ENCODE measurements around the gene MYMX. TPM values are rescaled to one million over a fixed set of nuclear protein-coding genes. Genes with fewer than 3 reads are reported as not detected.

The MYMX gene
- total RNA-seq, 1 donor from 2014 or later = 11.2 TPM

DNA sequence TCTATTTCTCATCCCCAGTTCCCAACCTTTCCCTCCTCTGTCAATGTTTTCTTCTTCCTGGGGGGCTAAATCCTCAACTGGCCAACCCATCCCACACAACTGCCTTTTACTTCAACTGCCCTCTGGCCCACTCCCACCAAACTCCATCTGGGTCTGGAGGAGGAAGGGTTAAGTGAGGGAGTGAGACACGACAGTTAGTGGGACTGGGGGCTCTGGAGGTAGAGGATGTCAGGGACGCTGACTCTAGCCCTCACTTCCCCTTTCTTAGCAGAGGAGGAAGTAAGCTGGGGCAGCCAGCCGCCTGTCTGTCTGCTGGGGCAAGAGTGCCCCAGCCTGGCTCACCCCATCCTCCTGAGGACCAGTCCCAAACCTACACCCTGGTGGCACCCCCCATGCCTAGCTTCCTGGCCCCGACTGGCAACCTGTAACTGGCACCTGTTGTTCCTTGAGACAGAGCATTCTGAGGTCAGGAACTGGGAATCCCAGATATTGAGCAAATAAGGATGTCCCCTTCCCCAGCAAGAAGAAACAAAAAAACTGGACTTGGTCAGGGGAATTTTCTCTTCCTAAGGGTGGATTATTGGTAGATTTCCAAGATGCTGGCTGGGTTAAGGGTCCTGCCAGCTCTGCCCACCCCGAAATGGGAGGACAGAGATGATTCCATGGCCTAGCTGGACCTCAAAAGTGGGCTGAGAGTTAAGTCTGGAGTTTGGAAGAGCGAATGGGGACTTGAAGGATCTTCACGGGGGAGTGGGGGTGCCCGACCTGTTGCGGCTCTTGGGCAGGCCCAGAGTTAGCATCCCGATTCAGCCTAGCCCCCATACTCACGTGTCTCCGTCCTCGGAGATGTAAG lies 47.7 kb downstream of the MYMX start:
- Mint-ChIP-seq H3K36me3 (ENCODE audit: low read depth, unreplicated experiment) (peaks cover 10% of the 10 kb centered on the region), H3K9me3 (ENCODE audit: unreplicated experiment) (no peaks in the 10 kb centered on the region), H3K27me3 (ENCODE audit: unreplicated experiment) (peaks cover 7% of the 10 kb centered on the region), H3K27ac (ENCODE audit: unreplicated experiment) (peak overlapping the region; percentile 50), H3K4me3 (ENCODE audit: unreplicated experiment) (peak overlapping the region; percentile 96), H3K4me1 (ENCODE audit: unreplicated experiment) (peaks cover 34% of the 10 kb centered on the region)
- TF ChIP-seq, protein P1, sequence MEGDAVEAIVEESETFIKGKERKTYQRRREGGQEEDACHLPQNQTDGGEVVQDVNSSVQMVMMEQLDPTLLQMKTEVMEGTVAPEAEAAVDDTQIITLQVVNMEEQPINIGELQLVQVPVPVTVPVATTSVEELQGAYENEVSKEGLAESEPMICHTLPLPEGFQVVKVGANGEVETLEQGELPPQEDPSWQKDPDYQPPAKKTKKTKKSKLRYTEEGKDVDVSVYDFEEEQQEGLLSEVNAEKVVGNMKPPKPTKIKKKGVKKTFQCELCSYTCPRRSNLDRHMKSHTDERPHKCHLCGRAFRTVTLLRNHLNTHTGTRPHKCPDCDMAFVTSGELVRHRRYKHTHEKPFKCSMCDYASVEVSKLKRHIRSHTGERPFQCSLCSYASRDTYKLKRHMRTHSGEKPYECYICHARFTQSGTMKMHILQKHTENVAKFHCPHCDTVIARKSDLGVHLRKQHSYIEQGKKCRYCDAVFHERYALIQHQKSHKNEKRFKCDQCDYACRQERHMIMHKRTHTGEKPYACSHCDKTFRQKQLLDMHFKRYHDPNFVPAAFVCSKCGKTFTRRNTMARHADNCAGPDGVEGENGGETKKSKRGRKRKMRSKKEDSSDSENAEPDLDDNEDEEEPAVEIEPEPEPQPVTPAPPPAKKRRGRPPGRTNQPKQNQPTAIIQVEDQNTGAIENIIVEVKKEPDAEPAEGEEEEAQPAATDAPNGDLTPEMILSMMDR (IDR thresholded peaks at IDR 0.05; ENCODE audit: unreplicated experiment) = no peak
- DNase-seq (ENCODE audit: low spot score) = peak; percentile 19

DNA sequence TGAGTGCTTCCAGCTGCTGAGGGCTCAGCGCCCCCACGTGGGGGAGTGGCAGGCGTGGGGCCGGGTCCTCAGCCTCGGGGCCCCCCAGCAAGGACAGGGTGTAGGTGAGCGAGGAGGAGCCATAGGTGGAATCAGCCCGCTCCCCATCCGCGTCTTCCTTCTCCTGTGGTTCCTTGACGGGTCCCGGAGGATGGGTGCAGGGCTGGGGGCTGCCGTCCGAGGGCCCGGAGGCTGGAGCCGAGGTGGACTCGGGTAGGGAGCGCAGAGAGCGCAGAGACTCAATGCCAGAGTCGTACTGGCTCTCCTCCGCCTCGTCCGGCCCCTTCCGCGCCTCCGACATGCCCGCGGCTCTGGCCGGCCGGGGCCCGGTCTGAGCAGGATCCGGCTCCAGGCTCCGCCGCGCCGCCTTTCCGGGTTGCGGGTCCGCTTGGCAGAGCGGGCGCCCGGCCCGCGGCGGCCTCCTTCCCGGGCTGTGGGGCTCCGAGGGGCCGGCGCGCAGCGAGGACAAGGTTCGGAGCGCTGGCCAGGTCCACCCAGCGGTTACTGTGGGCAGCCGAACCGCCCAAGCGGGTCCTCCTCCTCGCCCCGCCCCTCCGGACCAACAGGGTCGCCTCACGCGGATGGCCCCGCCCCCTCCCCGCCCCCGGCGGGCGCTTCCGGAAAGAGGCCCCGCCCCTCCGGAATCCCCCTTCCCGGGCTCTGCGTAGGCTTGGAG lies 48.4 kb downstream of the MYMX start, which contains the start of gene NFKBIE:
TSS of gene NFKBIE (minus strand) at position 545 of the 715 bp plus-strand sequence. CDS start at position 340, 205 bp downstream.
- Mint-ChIP-seq H3K4me3 (ENCODE audit: unreplicated experiment) (peak within 1 kb of the TSS; percentile 96), H3K27me3 (ENCODE audit: unreplicated experiment) (peaks cover 12% of the 10 kb centered on the region), H3K4me1 (ENCODE audit: unreplicated experiment) (peaks cover 37% of the 10 kb centered on the region), H3K36me3 (ENCODE audit: low read depth, unreplicated experiment) (peaks cover 10% of the 10 kb centered on the region), H3K27ac (ENCODE audit: unreplicated experiment) (peak within 1 kb of the TSS; percentile 86), H3K9me3 (ENCODE audit: unreplicated experiment) (no peaks in the 10 kb centered on the region)
- TF ChIP-seq, protein P1 (IDR thresholded peaks at IDR 0.05; ENCODE audit: unreplicated experiment) = no peak
- peak; percentile 96 for DNase-seq (ENCODE audit: low spot score)

DNA sequence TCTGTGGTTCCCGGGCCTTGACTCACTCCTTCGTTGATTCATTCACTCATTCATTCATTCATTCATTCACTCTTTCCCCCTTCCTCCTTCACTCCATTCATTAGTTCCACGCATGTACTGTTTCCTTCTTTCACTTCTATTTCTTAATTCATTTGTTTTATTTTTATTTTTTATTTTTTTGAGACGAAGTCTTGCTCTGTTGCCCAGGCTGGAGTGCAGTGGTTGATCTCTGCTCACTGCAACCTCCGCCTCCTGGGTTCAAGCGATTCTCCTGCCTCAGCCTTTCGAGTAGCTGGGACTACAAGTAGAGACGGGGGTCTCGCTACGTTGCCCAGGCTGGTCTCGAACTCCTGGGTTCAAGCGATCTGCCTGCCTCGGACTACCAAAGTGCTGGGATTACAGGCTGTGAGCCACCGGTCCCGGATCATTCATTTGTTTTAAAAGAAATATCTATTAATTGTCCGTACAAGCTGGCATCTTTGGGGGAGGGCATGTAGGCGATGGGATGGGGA lies 49.1 kb downstream of the MYMX start:
- peak overlapping the region; percentile 92 for H3K4me3 Mint-ChIP-seq (ENCODE audit: unreplicated experiment)
- TF ChIP-seq, protein P1 (IDR thresholded peaks at IDR 0.05; ENCODE audit: unreplicated experiment) = no peak
- H3K27ac Mint-ChIP-seq (ENCODE audit: unreplicated experiment) = peak overlapping the region; percentile 86
- H3K4me1 Mint-ChIP-seq (ENCODE audit: unreplicated experiment) = peaks cover 37% of the 10 kb centered on the region
- no peak for DNase-seq (ENCODE audit: low spot score)
- peaks cover 12% of the 10 kb centered on the region for H3K27me3 Mint-ChIP-seq (ENCODE audit: unreplicated experiment)
- no peaks in the 10 kb centered on the region for H3K9me3 Mint-ChIP-seq (ENCODE audit: unreplicated experiment)
- H3K36me3 Mint-ChIP-seq (ENCODE audit: low read depth, unreplicated experiment) = peaks cover 5% of the 10 kb centered on the region

DNA sequence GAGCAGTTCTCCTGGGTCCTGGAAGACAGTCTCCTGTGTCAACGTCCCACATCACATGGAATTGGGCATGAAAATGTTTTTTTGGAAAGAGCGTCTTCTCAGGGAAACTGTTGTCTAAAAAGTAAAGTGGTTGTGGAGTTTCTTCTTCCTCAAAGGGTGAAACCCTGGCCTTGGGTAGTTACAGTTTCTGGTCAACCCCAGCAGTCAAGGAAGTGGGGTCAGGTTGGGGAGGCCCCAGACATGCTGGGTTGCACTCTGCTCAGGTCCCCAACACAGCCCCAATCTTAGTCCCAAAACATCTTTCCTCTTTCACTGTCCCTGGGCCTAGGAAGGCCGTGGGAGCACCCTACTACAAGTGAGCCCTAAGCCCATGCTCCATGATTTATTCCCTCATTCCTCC lies 49.6 kb downstream of the MYMX start:
- Mint-ChIP-seq H3K9me3 (ENCODE audit: unreplicated experiment) (no peaks in the 10 kb centered on the region), H3K27me3 (ENCODE audit: unreplicated experiment) (peaks cover 12% of the 10 kb centered on the region), H3K4me3 (ENCODE audit: unreplicated experiment) (peak overlapping the region; percentile 81), H3K36me3 (ENCODE audit: low read depth, unreplicated experiment) (no peaks in the 10 kb centered on the region), H3K4me1 (ENCODE audit: unreplicated experiment) (peaks cover 37% of the 10 kb centered on the region), H3K27ac (ENCODE audit: unreplicated experiment) (peak overlapping the region; percentile 11)
- TF ChIP-seq, protein P1 (IDR thresholded peaks at IDR 0.05; ENCODE audit: unreplicated experiment) = no peak
- DNase-seq (ENCODE audit: low spot score) = no peak
